NCI-H524 treated with DMSO at 0.1 percent for 48 hours (cell line): ENCODE data around the gene PPP2R5C.
"Not testable (repeated sequence)": the region's sequence is repeated elsewhere in the genome, so short reads cannot be mapped to it uniquely, and the experiment has no call there.

Source experiments
- DNase-seq: peaks from one replicate; lab custom pipeline; 2025; lab: John Stamatoyannopoulos, UW

Gene PPP2R5C

GRCh38 chr14:101781240-101782061, 19.9 kb downstream of the PPP2R5C start:
- DNase-seq, result no peak

- DNase-seq, result no peak
Observed at GRCh38 chr14:101783260-101784016, 21.9 kb downstream of the PPP2R5C start.

GRCh38 chr14:101784631-101785030, 23.1 kb downstream of the PPP2R5C start:
- no peak for DNase-seq

GRCh38 chr14:101788016-101788635, 26.6 kb downstream of the PPP2R5C start:
- DNase-seq, result no peak

GRCh38 chr14:101789222-101789621, 27.7 kb downstream of the PPP2R5C start:
- no peak for DNase-seq

GRCh38 chr14:101790232-101790631, 28.7 kb downstream of the PPP2R5C start:
- no peak for DNase-seq

- DNase-seq, result no peak
Observed at GRCh38 chr14:101791919-101792572, 30.5 kb downstream of the PPP2R5C start.

- DNase-seq, result no peak
Observed at GRCh38 chr14:101796016-101796415, 34.5 kb downstream of the PPP2R5C start.

- no peak for DNase-seq
Observed at GRCh38 chr14:101796479-101796878, 35.0 kb downstream of the PPP2R5C start.

- DNase-seq, result no peak
Observed at GRCh38 chr14:101797856-101798255, 36.3 kb downstream of the PPP2R5C start.

- not testable (repeated sequence) for DNase-seq
Observed at GRCh38 chr14:101804373-101804772, 42.9 kb downstream of the PPP2R5C start.

GRCh38 chr14:101806252-101806651, 44.7 kb downstream of the PPP2R5C start:
- DNase-seq, result not testable (repeated sequence)

- DNase-seq, result peak; percentile 39
Observed at GRCh38 chr14:101808020-101808641, 46.6 kb downstream of the PPP2R5C start.

- DNase-seq, result no peak
Observed at GRCh38 chr14:101808894-101809670, 47.6 kb downstream of the PPP2R5C start.

- DNase-seq, result peak; percentile 97
Observed at GRCh38 chr14:101809671-101810514, 48.4 kb downstream of the PPP2R5C start.

GRCh38 chr14:101810897-101811621, 49.5 kb downstream of the PPP2R5C start:
- DNase-seq, result no peak

GRCh38 chr14:101812071-101812470, 50.6 kb downstream of the PPP2R5C start:
- DNase-seq, result no peak

GRCh38 chr14:101813171-101813759, 51.8 kb downstream of the PPP2R5C start:
- DNase-seq, result no peak

- no peak for DNase-seq
Observed at GRCh38 chr14:101813833-101814232, 52.3 kb downstream of the PPP2R5C start.
